Endodermal cell (in vitro differentiated cells): Measurements from ENCODE around the gene KIRREL3. TPM values are rescaled to one million over a fixed set of nuclear protein-coding genes. Genes with fewer than 3 reads are reported as not detected.

ENCODE experiments used
- DNase-seq: peaks from one replicate; pipeline ENCODE4 v3.0.0-alpha.2; 2017
- H3K27ac ChIP-seq: 2 replicates; pipeline ENCODE4 v1.5.1; 2013; ENCODE audit warnings: mild to moderate bottlenecking, low read depth, low read length, moderate library complexity
- H3K27me3 ChIP-seq: 2 replicates; pipeline ENCODE4 v1.6.1; 2013; ENCODE audit warnings: mild to moderate bottlenecking, low read length, moderate library complexity; ENCODE audit not compliant: insufficient read depth, control insufficient read depth, poor library complexity, severe bottlenecking
- H3K36me3 ChIP-seq: 2 replicates; pipeline ENCODE4 v1.7.0; 2013; ENCODE audit warnings: mild to moderate bottlenecking, low read length, moderate library complexity; ENCODE audit not compliant: control insufficient read depth, insufficient read depth
- H3K4me1 ChIP-seq: one replicate; pipeline ENCODE4 v1.7.0; 2013; ENCODE audit warnings: low read length; ENCODE audit not compliant: control insufficient read depth, insufficient read depth
- H3K4me3 ChIP-seq: 2 replicates; pipeline ENCODE4 v1.5.1; 2013; ENCODE audit warnings: mild to moderate bottlenecking, low read length, moderate library complexity
- H3K9ac ChIP-seq: 2 replicates; pipeline ENCODE4 v1.6.1; 2013; ENCODE audit warnings: mild to moderate bottlenecking, low read length, moderate library complexity; ENCODE audit not compliant: poor library complexity, severe bottlenecking; ENCODE audit errors: extremely low read depth
- H3K9me3 ChIP-seq: 2 replicates; pipeline ENCODE4 v1.6.1; 2013; ENCODE audit warnings: mild to moderate bottlenecking, low read length, moderate library complexity; ENCODE audit not compliant: control insufficient read depth
- H3K27ac Mint-ChIP-seq: 2 replicates; pipeline ENCODE4 v1.8.0; 2020; ENCODE audit warnings: mixed read lengths
- H3K27me3 Mint-ChIP-seq: 2 replicates; pipeline ENCODE4 v1.8.0; 2021; ENCODE audit warnings: mild to moderate bottlenecking, mixed read lengths; ENCODE audit not compliant: insufficient read depth
- H3K36me3 Mint-ChIP-seq: 2 replicates; pipeline ENCODE4 v1.8.0; 2020; ENCODE audit warnings: low read depth, mixed read lengths
- H3K4me1 Mint-ChIP-seq: 2 replicates; pipeline ENCODE4 v1.8.0; 2020; ENCODE audit warnings: mixed read lengths
- H3K4me3 Mint-ChIP-seq: 2 replicates; pipeline ENCODE4 v1.8.0; 2020; ENCODE audit warnings: mild to moderate bottlenecking, moderate library complexity, mixed read lengths
- H3K9me3 Mint-ChIP-seq: 2 replicates; pipeline ENCODE4 v1.8.0; 2020; ENCODE audit warnings: mild to moderate bottlenecking, mixed read lengths
- WGBS, 2 experiments: methylation state at CpG; one replicate each; pipeline versions ENCODE4 v1.1.5 to v1.1.7; 2013; ENCODE audit warnings: missing lambda C conversion rate in 2 of 2, mixed read lengths in 1 of 2; ENCODE audit not compliant: insufficient coverage in 1 of 2, insufficient read length in 1 of 2; 5-methylcytosine and 5-hydroxymethylcytosine counted together
- total RNA-seq, 2 donors: library from RNA; stranded (reverse); fragmentation: NEBNext Ultra II Directional in 1 of 2; extraction: Animal tissue kit (Norgen Biotek cat#: 25700) in 1 of 2; gene quantifications; 2 replicates in 1 of 2; 3 replicates in 1 of 2; pipeline ENCODE4 v1.2.1, GENCODE V29; 2021
- TF ChIP-seq, protein P1 (sequence below): fragments of 200-600 bp; sonication (generic); conservative IDR thresholded peaks from 2 replicates; pipeline ENCODE4 v1.5.0; 2021; ENCODE audit warnings: antibody characterized with exemption, mild to moderate bottlenecking

The KIRREL3 gene
- total RNA-seq, 2 donors from 2014 or later = 1.1 to 1.4 TPM

DNA sequence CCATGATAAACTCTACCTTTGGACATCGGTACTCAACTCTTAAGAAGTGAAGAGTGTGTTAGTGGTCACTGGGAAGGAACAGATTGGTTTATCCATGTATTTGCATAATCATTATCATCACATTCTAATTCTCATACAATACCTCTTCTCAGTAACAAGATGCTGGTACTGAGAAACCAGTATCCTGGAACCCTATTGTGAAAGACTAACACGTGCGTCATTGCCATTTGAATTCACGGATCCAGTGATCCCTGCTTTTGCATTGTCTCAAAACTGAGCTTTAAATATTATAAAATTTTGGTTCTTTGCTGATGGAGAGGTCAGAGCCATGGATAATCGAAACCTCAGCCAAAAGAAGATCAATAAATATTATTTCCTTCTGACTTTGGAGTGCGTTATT is 35.2 kb downstream of the KIRREL3 start:
- Histone ChIP-seq H3K4me1 (peaks cover 4% of the 10 kb centered on the region), H3K36me3 (no peaks in the 10 kb centered on the region), H3K27ac (no peak overlapping the region), H3K9ac (no peak overlapping the region), H3K27me3 (peaks cover 5% of the 10 kb centered on the region), H3K9me3 (no peaks in the 10 kb centered on the region), H3K4me3 (no peak overlapping the region)
- Mint-ChIP-seq H3K4me3 (no peak overlapping the region), H3K27ac (no peak overlapping the region), H3K36me3 (no peaks in the 10 kb centered on the region), H3K27me3 (peaks cover 17% of the 10 kb centered on the region), H3K9me3 (no peaks in the 10 kb centered on the region), H3K4me1 (peaks cover 34% of the 10 kb centered on the region)
- DNase-seq = no peak
- TF ChIP-seq, protein P1, sequence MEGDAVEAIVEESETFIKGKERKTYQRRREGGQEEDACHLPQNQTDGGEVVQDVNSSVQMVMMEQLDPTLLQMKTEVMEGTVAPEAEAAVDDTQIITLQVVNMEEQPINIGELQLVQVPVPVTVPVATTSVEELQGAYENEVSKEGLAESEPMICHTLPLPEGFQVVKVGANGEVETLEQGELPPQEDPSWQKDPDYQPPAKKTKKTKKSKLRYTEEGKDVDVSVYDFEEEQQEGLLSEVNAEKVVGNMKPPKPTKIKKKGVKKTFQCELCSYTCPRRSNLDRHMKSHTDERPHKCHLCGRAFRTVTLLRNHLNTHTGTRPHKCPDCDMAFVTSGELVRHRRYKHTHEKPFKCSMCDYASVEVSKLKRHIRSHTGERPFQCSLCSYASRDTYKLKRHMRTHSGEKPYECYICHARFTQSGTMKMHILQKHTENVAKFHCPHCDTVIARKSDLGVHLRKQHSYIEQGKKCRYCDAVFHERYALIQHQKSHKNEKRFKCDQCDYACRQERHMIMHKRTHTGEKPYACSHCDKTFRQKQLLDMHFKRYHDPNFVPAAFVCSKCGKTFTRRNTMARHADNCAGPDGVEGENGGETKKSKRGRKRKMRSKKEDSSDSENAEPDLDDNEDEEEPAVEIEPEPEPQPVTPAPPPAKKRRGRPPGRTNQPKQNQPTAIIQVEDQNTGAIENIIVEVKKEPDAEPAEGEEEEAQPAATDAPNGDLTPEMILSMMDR = no peak
- 76% methylated on average over 6 of the region's 6 CpGs; no CpG with 5 or more reads in 1 of the 2 experiments for WGBS, 2 experiments

DNA sequence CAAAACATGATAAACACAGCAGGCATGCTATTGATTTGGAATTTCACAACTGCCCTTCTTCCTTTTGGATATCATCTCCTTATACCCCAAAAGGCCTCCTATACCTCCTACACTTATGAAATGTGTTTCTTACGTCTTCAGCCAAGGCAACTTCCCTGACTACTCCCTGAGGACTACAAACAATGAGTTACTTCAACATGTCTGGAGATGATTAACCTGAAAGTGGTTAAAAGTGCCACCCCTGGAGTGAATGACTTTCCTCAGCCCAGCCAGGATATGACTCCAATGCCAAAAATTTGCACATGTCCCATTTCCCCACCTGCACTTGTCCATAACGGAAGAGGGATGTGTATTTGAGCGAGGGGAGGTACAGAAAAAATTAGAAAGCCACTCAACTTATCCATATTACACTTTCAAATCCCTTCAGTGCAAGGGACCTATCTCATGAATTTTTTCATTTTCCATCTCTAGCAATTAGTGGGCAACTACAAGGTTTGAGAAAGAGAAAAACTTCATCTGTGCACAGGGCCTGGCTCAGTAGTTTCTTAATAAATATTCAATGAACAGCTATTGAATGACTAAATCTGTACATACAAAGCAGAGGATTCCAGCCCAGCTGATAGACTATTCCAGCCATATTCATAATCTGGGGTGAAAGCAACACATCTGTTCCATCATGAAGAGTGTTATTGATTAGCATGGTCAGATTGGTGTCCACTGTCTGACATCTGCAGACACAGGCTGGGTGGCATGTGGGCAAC is 36.8 kb downstream of the KIRREL3 start:
- Mint-ChIP-seq H3K27ac (no peak overlapping the region), H3K9me3 (no peaks in the 10 kb centered on the region), H3K4me3 (no peak overlapping the region), H3K36me3 (no peaks in the 10 kb centered on the region), H3K27me3 (peaks cover 12% of the 10 kb centered on the region), H3K4me1 (peaks cover 24% of the 10 kb centered on the region)
- H3K27me3 ChIP-seq = peaks cover 5% of the 10 kb centered on the region
- H3K36me3 ChIP-seq = no peaks in the 10 kb centered on the region
- H3K27ac ChIP-seq = no peak overlapping the region
- DNase-seq = no peak
- H3K9ac ChIP-seq = no peak overlapping the region
- WGBS, 2 experiments = 86 to 100% methylated on average over 1 to 3 of the region's 3 CpGs
- TF ChIP-seq, protein P1 = no peak
- H3K9me3 ChIP-seq = no peaks in the 10 kb centered on the region
- H3K4me1 ChIP-seq = peaks cover 4% of the 10 kb centered on the region
- no peak overlapping the region for H3K4me3 ChIP-seq

DNA sequence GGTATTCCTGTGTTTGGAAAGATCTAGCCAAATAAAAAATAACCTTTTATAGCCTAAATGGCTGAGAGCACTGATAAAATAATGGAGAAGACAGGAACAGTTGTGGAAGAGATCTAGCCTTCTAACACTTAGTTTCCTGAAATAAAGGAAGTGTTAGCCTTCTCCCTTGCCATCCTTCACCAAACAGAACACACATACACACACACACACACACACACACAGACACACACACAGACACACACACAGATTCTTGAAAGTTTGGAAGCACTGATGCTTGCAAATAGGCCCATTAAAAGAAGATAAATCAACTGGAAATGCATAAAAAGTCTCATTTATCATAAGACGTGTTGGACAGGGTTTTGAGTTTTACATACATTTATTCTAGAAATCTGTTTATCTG is 37.5 kb downstream of the KIRREL3 start:
- H3K4me3 Mint-ChIP-seq = no peak overlapping the region
- H3K9me3 Mint-ChIP-seq = no peaks in the 10 kb centered on the region

More for the DNA sequence above, 37.5 kb downstream of the KIRREL3 start:
- Mint-ChIP-seq H3K27me3 (peaks cover 14% of the 10 kb centered on the region), H3K4me1 (peaks cover 23% of the 10 kb centered on the region), H3K27ac (no peak overlapping the region), H3K36me3 (no peaks in the 10 kb centered on the region)
- WGBS, 2 experiments = 33 to 50% methylated on average over 1 of the region's 1 CpG
- Histone ChIP-seq H3K9me3 (no peaks in the 10 kb centered on the region), H3K36me3 (no peaks in the 10 kb centered on the region), H3K9ac (no peak overlapping the region), H3K4me3 (no peak overlapping the region), H3K27ac (no peak overlapping the region), H3K27me3 (peaks cover 5% of the 10 kb centered on the region), H3K4me1 (peaks cover 4% of the 10 kb centered on the region)
- no peak for DNase-seq
- TF ChIP-seq, protein P1 = no peak
